MM.1S (cell line): ENCODE results near the gene LDLRAD3.

Source experiments
- DNase-seq: peaks from one replicate; pipeline ENCODE4 v3.0.0-alpha.2; 2015
- H2AFZ ChIP-seq: fragments of 300-600 bp; sonication (generic); 2 replicates; pipeline ENCODE4 v1.6.0; 2016; ENCODE audit warnings: antibody characterized with exemption, low read length
- H3F3A ChIP-seq: fragments of 300-600 bp; sonication (generic); 2 replicates; pipeline ENCODE4 v1.6.1; 2016; ENCODE audit warnings: mild to moderate bottlenecking, antibody characterized with exemption, low read length, moderate library complexity, mixed read lengths; ENCODE audit not compliant: insufficient read depth
- H3K27ac ChIP-seq: fragments of 300-600 bp; sonication (generic); 2 replicates; pipeline ENCODE4 v1.5.1; 2016; ENCODE audit warnings: mild to moderate bottlenecking, low read length
- H3K27me3 ChIP-seq: fragments of 300-600 bp; sonication (generic); replicated peaks from 2 replicates; pipeline ENCODE4 v1.6.0; 2016; ENCODE audit warnings: low read length; ENCODE audit not compliant: insufficient read depth
- H3K36me3 ChIP-seq: fragments of 300-600 bp; sonication (generic); replicated peaks from 2 replicates; pipeline ENCODE4 v1.6.1; 2016; ENCODE audit warnings: mild to moderate bottlenecking, low read length, mixed read lengths; ENCODE audit not compliant: insufficient read depth
- H3K4me1 ChIP-seq: fragments of 300-600 bp; sonication (generic); 2 replicates; pipeline ENCODE4 v1.6.1; 2016; ENCODE audit warnings: low read length, mixed read lengths
- H3K4me2 ChIP-seq: fragments of 300-600 bp; sonication (generic); 2 replicates; pipeline ENCODE4 v1.6.0; 2016; ENCODE audit warnings: low read depth, low read length
- H3K4me3 ChIP-seq: fragments of 300-600 bp; sonication (generic); 2 replicates; pipeline ENCODE4 v1.5.1; 2016; ENCODE audit warnings: low read length, mixed read lengths
- H3K79me2 ChIP-seq: fragments of 300-600 bp; sonication (generic); 2 replicates; pipeline ENCODE4 v1.6.1; 2016; ENCODE audit warnings: mixed run types, low read length, mixed read lengths
- H3K9ac ChIP-seq: fragments of 300-600 bp; sonication (generic); 2 replicates; pipeline ENCODE4 v1.6.1; 2016; ENCODE audit warnings: low read length, mixed read lengths
- H3K9me2 ChIP-seq: fragments of 300-600 bp; sonication (generic); replicated peaks from 2 replicates; pipeline ENCODE4 v1.6.1; 2016; ENCODE audit warnings: mild to moderate bottlenecking, low read length, mixed read lengths; ENCODE audit not compliant: insufficient read depth
- H3K9me3 ChIP-seq: fragments of 300-600 bp; sonication (generic); replicated peaks from 2 replicates; pipeline ENCODE4 v1.6.1; 2016; ENCODE audit warnings: mild to moderate bottlenecking, low read length, mixed read lengths; ENCODE audit not compliant: insufficient read depth
- H4K20me1 ChIP-seq: fragments of 300-600 bp; sonication (generic); 2 replicates; pipeline ENCODE4 v1.6.1; 2016; ENCODE audit warnings: mild to moderate bottlenecking, low read length, moderate library complexity, mixed read lengths; ENCODE audit not compliant: insufficient read depth
- EZH2 ChIP-seq: fragments of 300-600 bp; sonication (generic); optimal IDR thresholded peaks from 2 replicates; pipeline ENCODE3; 2017; ENCODE audit warnings: low read depth, mild to moderate bottlenecking, antibody characterized with exemption, low read length, mixed read lengths
- EZH2phosphoT487 ChIP-seq: fragments of 300-600 bp; sonication (generic); IDR thresholded peaks from 2 replicates; pipeline ENCODE4 v1.6.1; 2018; ENCODE audit warnings: antibody characterized with exemption, low read length
- TF ChIP-seq, protein P1 (sequence below): fragments of 300-600 bp; sonication (generic); IDR thresholded peaks from 2 replicates; pipeline ENCODE4 v1.5.1; 2016; ENCODE audit warnings: antibody characterized with exemption, low read length, mixed read lengths

LDLRAD3 gene

DNA sequence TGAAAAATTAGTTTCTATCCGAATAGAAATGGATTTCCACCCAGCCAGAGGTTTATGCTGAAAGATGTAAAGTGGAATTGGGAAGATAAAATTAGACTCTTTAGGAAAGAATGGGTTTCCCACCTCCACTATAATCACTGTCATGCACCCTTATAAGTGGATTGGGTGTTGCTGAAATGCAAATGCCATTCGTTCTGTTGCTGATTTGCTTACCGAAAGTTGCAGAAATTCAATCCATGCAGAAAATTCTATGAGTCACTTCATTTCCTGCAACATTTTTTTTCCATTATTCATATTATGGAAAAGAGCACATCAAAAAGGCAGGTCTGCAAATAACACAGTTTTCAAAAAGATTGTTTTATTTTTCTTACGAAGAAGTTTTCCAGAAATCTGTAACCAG lies 65.6 kb downstream of the LDLRAD3 start:
- H3F3A ChIP-seq = no peaks in the 10 kb centered on the region
- H3K4me3 ChIP-seq = no peak overlapping the region
- no peak overlapping the region for H3K9ac ChIP-seq
- H2AFZ ChIP-seq = no peak overlapping the region
- TF ChIP-seq EZH2phosphoT487 (no peak), EZH2 (no peak)
- TF ChIP-seq, protein P1, sequence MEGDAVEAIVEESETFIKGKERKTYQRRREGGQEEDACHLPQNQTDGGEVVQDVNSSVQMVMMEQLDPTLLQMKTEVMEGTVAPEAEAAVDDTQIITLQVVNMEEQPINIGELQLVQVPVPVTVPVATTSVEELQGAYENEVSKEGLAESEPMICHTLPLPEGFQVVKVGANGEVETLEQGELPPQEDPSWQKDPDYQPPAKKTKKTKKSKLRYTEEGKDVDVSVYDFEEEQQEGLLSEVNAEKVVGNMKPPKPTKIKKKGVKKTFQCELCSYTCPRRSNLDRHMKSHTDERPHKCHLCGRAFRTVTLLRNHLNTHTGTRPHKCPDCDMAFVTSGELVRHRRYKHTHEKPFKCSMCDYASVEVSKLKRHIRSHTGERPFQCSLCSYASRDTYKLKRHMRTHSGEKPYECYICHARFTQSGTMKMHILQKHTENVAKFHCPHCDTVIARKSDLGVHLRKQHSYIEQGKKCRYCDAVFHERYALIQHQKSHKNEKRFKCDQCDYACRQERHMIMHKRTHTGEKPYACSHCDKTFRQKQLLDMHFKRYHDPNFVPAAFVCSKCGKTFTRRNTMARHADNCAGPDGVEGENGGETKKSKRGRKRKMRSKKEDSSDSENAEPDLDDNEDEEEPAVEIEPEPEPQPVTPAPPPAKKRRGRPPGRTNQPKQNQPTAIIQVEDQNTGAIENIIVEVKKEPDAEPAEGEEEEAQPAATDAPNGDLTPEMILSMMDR = no peak
- no peaks in the 10 kb centered on the region for H4K20me1 ChIP-seq
- no peak for DNase-seq
- no peaks in the 10 kb centered on the region for H3K27me3 ChIP-seq
- no peak overlapping the region for H3K27ac ChIP-seq
- no peak overlapping the region for H3K4me2 ChIP-seq
- H3K79me2 ChIP-seq = no peaks in the 10 kb centered on the region
- no peaks in the 10 kb centered on the region for H3K4me1 ChIP-seq
- H3K36me3 ChIP-seq = no peaks in the 10 kb centered on the region
- no peaks in the 10 kb centered on the region for H3K9me2 ChIP-seq
- H3K9me3 ChIP-seq = no peaks in the 10 kb centered on the region

DNA sequence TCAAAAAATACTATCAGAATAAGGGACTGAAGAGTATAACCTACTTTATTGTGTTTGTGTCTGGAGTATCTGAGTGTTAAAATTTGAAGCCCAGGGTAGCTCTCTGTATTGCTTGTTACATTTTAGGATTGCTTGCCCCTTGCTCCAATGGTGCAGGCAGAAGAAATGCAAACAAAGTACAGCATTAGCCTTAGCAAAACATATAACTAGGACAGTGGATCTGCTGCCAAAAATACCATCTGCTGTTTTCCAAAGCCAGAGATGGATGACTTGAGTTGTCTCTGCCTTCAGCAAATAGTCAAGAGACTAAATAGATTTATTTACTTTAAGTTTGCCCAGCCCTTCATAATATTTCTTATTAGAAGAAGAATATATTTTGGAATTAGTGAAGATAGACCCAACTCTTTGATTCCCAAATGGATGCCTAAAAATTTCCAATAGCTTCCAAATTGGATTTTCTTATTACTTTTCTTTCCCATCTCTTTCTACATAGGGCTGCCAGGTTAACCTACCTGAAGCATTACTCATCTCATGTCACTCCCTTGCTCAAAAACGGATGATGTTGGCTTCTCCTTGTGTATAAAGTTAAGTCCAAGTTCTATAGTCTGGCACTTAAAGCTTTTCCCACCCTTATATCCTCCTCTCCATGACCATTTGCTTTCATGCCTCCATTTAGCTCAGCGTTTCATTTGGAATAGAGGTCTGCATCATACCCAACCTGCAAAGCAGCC lies 66.3 kb downstream of the LDLRAD3 start:
- Histone ChIP-seq H3K9ac (no peak overlapping the region), H3K4me1 (no peaks in the 10 kb centered on the region), H3K9me3 (no peaks in the 10 kb centered on the region), H3F3A (no peaks in the 10 kb centered on the region), H3K36me3 (no peaks in the 10 kb centered on the region), H3K4me3 (no peak overlapping the region), H3K4me2 (no peak overlapping the region), H2AFZ (no peak overlapping the region), H3K9me2 (no peaks in the 10 kb centered on the region), H3K27me3 (no peaks in the 10 kb centered on the region), H3K79me2 (no peaks in the 10 kb centered on the region), H4K20me1 (no peaks in the 10 kb centered on the region), H3K27ac (no peak overlapping the region)
- no peak for DNase-seq
- no peak for TF ChIP-seq EZH2
- TF ChIP-seq, protein P1 = no peak
- no peak for TF ChIP-seq EZH2phosphoT487

DNA sequence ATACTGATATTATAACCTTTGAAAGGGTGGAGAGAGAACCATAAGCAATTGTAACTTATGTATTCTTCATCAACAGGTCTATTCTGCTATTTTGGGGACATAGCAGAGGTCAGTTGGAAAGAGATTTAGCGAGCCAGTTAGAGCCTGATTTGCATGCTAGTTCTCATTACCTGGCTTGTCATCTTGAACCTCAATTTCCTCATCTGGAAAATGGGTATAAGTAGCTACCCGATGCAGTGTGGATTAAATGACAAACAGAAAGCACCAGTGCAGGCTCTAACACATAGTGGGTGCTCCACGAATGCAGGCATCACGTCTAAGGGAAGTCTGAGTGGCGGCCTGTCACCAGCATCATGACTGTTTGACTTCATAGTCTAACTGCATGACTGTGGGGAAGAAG lies 67.7 kb downstream of the LDLRAD3 start:
- H3K4me2 ChIP-seq = no peak overlapping the region
- no peaks in the 10 kb centered on the region for H3K79me2 ChIP-seq

More for the DNA sequence above, 67.7 kb downstream of the LDLRAD3 start:
- DNase-seq = no peak
- Histone ChIP-seq H3K9me2 (no peaks in the 10 kb centered on the region), H3K36me3 (no peaks in the 10 kb centered on the region), H4K20me1 (no peaks in the 10 kb centered on the region), H3F3A (no peaks in the 10 kb centered on the region), H3K27me3 (no peaks in the 10 kb centered on the region), H3K4me3 (no peak overlapping the region), H3K9ac (no peak overlapping the region), H3K27ac (no peak overlapping the region), H2AFZ (no peak overlapping the region), H3K9me3 (no peaks in the 10 kb centered on the region), H3K4me1 (no peaks in the 10 kb centered on the region)
- TF ChIP-seq EZH2phosphoT487 (no peak), EZH2 (no peak)
- TF ChIP-seq, protein P1 = no peak
